IMR-90 (cell line): ENCODE data around the gene SVBP. TPM values are rescaled to one million over a fixed set of nuclear protein-coding genes. Genes with fewer than 3 reads are reported as not detected.

ENCODE experiments used
- ATAC-seq: fragments of 200-7000 bp; cut with Tn5 transposase; 2 replicates; pipeline ENCODE4 v1.9.1; 2020; ENCODE audit warnings: low read depth, mild to moderate bottlenecking, moderate library complexity
- BruUV-seq: library from RNA; stranded (reverse); fragments of 400-500 nt; replicated peaks from 2 replicates; lab custom pipeline; 2021; lab: Mats Ljungman, UMichigan
- CTCF ChIA-PET: fragments of 300-600 bp; formaldehyde crosslinking; extraction: SDS; loops from one replicate; lab custom pipeline; 2021; ENCODE audit warnings: antibody characterized with exemption; lab: Yijun Ruan, JAX
- POLR2A ChIA-PET: fragments of 300-600 bp; sonication (Branson Sonifier 250); formaldehyde crosslinking; loops from one replicate; lab custom pipeline; 2022; ENCODE audit warnings: antibody characterized with exemption; ENCODE audit not compliant: unreplicated experiment; lab: Charles Lee
- DNase-seq: peaks from one replicate; pipeline ENCODE4 v3.0.0; 2013
- H2AFZ ChIP-seq: replicated peaks from 2 replicates; pipeline ENCODE3; 2013; ENCODE audit warnings: low read length, mild to moderate bottlenecking; ENCODE audit not compliant: poor library complexity
- H2AK5ac ChIP-seq: 2 replicates; pipeline ENCODE4 v1.6.1; 2013; ENCODE audit warnings: low read depth, low read length, inconsistent platforms
- H2AK9ac ChIP-seq: replicated peaks from 2 replicates; pipeline ENCODE3; 2013; ENCODE audit warnings: mild to moderate bottlenecking, low read depth, low read length, moderate library complexity; ENCODE audit not compliant: poor library complexity
- H2BK120ac ChIP-seq: 2 replicates; pipeline ENCODE4 v1.6.1; 2013; ENCODE audit warnings: low read depth, low read length, inconsistent platforms
- H2BK15ac ChIP-seq: 3 replicates; pipeline ENCODE4 v1.6.1; 2013; ENCODE audit warnings: low read depth, low read length, inconsistent platforms
- H2BK20ac ChIP-seq: 2 replicates; pipeline ENCODE4 v1.6.1; 2013; ENCODE audit warnings: low read depth, mild to moderate bottlenecking, inconsistent platforms, low read length, moderate library complexity
- H2BK5ac ChIP-seq: 2 replicates; pipeline ENCODE4 v1.6.1; 2013; ENCODE audit warnings: mild to moderate bottlenecking, low read depth, low read length, inconsistent platforms; ENCODE audit not compliant: poor library complexity, severe bottlenecking
- H3K14ac ChIP-seq: replicated peaks from 2 replicates; pipeline ENCODE4 v1.6.1; 2013; ENCODE audit warnings: low read depth, low read length, inconsistent platforms
- H3K18ac ChIP-seq: 2 replicates; pipeline ENCODE4 v1.6.1; 2013; ENCODE audit warnings: low read depth, low read length, control low read depth
- H3K23ac ChIP-seq: 2 replicates; pipeline ENCODE4 v1.6.1; 2013; ENCODE audit warnings: low read depth, low read length, inconsistent platforms
- H3K27ac ChIP-seq: 2 replicates; pipeline ENCODE4 v1.5.1; 2013; ENCODE audit warnings: mild to moderate bottlenecking, control low read depth, low read length; ENCODE audit not compliant: insufficient read depth
- H3K27me3 ChIP-seq: 2 replicates; pipeline ENCODE4 v1.6.1; 2013; ENCODE audit warnings: low read length; ENCODE audit not compliant: control insufficient read depth, insufficient read depth
- H3K36me3 ChIP-seq: 2 replicates; pipeline ENCODE4 v1.6.1; 2013; ENCODE audit warnings: low read length, mixed read lengths; ENCODE audit not compliant: control insufficient read depth, insufficient read depth
- H3K4ac ChIP-seq: 2 replicates; pipeline ENCODE4 v1.6.1; 2013; ENCODE audit warnings: low read depth, low read length, inconsistent platforms
- H3K4me1 ChIP-seq: 2 replicates; pipeline ENCODE4 v1.6.1; 2013; ENCODE audit warnings: low read length, mixed read lengths; ENCODE audit not compliant: control insufficient read depth, insufficient read depth
- H3K4me2 ChIP-seq: 2 replicates; pipeline ENCODE4 v1.6.1; 2013; ENCODE audit warnings: low read depth, mild to moderate bottlenecking, control low read depth, low read length, moderate library complexity
- H3K4me3 ChIP-seq: 2 replicates; pipeline ENCODE4 v1.5.1; 2013; ENCODE audit warnings: low read depth, mild to moderate bottlenecking, control low read depth, low read length, moderate library complexity; ENCODE audit not compliant: insufficient read depth
- H3K56ac ChIP-seq: 2 replicates; pipeline ENCODE4 v1.6.1; 2013; ENCODE audit warnings: low read length, inconsistent platforms; ENCODE audit not compliant: insufficient read depth; ENCODE audit errors: extremely low read depth
- H3K79me1 ChIP-seq, 2 experiments: 2 replicates each; pipeline ENCODE4 v1.6.1; 2013; ENCODE audit warnings: low read length in 2 of 2, inconsistent platforms in 1 of 2, low read depth in 1 of 2
- H3K9ac ChIP-seq: 2 replicates; pipeline ENCODE4 v1.6.1; 2013; ENCODE audit warnings: low read depth, low read length, control low read depth
- H3K9me1 ChIP-seq: 2 replicates; pipeline ENCODE4 v1.6.1; 2013; ENCODE audit warnings: low read length, inconsistent platforms; ENCODE audit not compliant: insufficient read depth
- H3K9me3 ChIP-seq: 2 replicates; pipeline ENCODE4 v1.6.1; 2013; ENCODE audit warnings: low read length; ENCODE audit not compliant: control insufficient read depth, insufficient read depth
- H4K20me1 ChIP-seq: 2 replicates; pipeline ENCODE4 v1.6.1; 2013; ENCODE audit warnings: low read length, inconsistent platforms; ENCODE audit not compliant: insufficient read depth
- H4K5ac ChIP-seq: 2 replicates; pipeline ENCODE4 v1.6.1; 2013; ENCODE audit warnings: mild to moderate bottlenecking, low read depth, low read length, control low read depth
- H4K8ac ChIP-seq, 2 experiments: 2 replicates each; pipeline ENCODE4 v1.6.1; 2013; ENCODE audit warnings: low read depth in 2 of 2, low read length in 2 of 2, control low read depth in 1 of 2, inconsistent platforms in 1 of 2
- H4K91ac ChIP-seq: 2 replicates; pipeline ENCODE4 v1.6.1; 2013; ENCODE audit warnings: low read depth, low read length, inconsistent platforms; ENCODE audit not compliant: insufficient read depth
- NFE2L2 ChIP-seq: fragments of 150-350 bp; IDR thresholded peaks from 2 replicates; pipeline ENCODE4 v1.6.1; 2016; ENCODE audit warnings: low read depth, mild to moderate bottlenecking, low read length
- RCOR1 ChIP-seq: IDR thresholded peaks from 2 replicates; pipeline ENCODE4 v1.6.1; 2012; ENCODE audit warnings: mild to moderate bottlenecking, low read length, improper control_type of control experiment; ENCODE audit not compliant: insufficient replicate concordance
- WGBS, 2 experiments: methylation state at CpG; one replicate each; pipeline versions ENCODE4 v1.1.5 to v1.1.7; 2013; ENCODE audit warnings: missing lambda C conversion rate in 2 of 2; ENCODE audit not compliant: insufficient read length in 1 of 2; ENCODE audit errors: extremely low coverage in 2 of 2; 5-methylcytosine and 5-hydroxymethylcytosine counted together
- dilution Hi-C: fragments of 300-500 bp; cut with HindIII; formaldehyde crosslinking; loops from one replicate; pipeline ENCODE4 v1.14.3; 2018; ENCODE audit warnings: low sequenced_read_pairs; ENCODE audit not compliant: unreplicated experiment
- in situ Hi-C: fragments of 300-500 bp; cut with MboI; formaldehyde crosslinking; loops from 3 replicates; pipeline ENCODE4 v1.14.3; 2019; ENCODE audit warnings: low sequenced_read_pairs, inconsistent platforms, mixed read lengths
- intact Hi-C: fragments of 100-400 bp; cut with micrococcal nuclease; formaldehyde crosslinking; loops from 2 replicates; pipeline ENCODE4 v1.10.0; 2022
- polyA plus RNA-seq, 3 experiments: library from polyadenylated mRNA; depleted of rRNA; stranded (reverse); fragments of >200 nt; gene quantifications; 2 replicates each; pipeline ENCODE4 v1.2.3, GENCODE V29; 2012; ENCODE audit warnings: low replicate concordance in 1 of 3
- total RNA-seq: library from RNA; depleted of rRNA; stranded (reverse); fragments of >200 nt; gene quantifications from 2 replicates; pipeline ENCODE4 v1.2.3, GENCODE V29; 2012

SVBP gene
- total and polyA plus RNA-seq, 2 of the 4 experiments (the other 2 are of a cell fraction): 9.7 to 11.5 TPM

- Histone ChIP-seq H3K9ac (no peak overlapping the region), H2AFZ (peak overlapping the region; percentile 58), H3K14ac (no peak overlapping the region), H4K20me1 (no peaks in the 10 kb centered on the region), H3K4ac (no peak overlapping the region), H3K4me2 (no peak overlapping the region; the same call in 1 of the 2 replicates), H2BK15ac (no peak overlapping the region), H4K5ac (no peak overlapping the region), H2AK9ac (no peak overlapping the region), H3K18ac (no peak overlapping the region), H3K79me1 (peaks cover 12 to 30% of the 10 kb centered on the region in 2 experiments), H3K23ac (no peak overlapping the region), H2BK20ac (no peak overlapping the region), H4K8ac (peak overlapping the region; percentile 42 to 73; a peak in 2 of 4 replicates), H3K36me3 (peaks cover 13% of the 10 kb centered on the region), H3K9me1 (peaks cover 12% of the 10 kb centered on the region), H2AK5ac (no peak overlapping the region), H3K56ac (no peak overlapping the region), H3K4me3 (no peak overlapping the region), H3K27me3 (no peaks in the 10 kb centered on the region), H3K9me3 (no peaks in the 10 kb centered on the region), H3K27ac (peak overlapping the region; percentile 58; the same call in 1 of the 2 replicates), H3K4me1 (peaks cover 6% of the 10 kb centered on the region), H4K91ac (no peak overlapping the region; the same call in 1 of the 2 replicates), H2BK120ac (no peak overlapping the region), H2BK5ac (peak overlapping the region; percentile 53)
- WGBS, 2 experiments: 100% methylated on average over 2 of the region's 4 CpGs; no CpG with 5 or more reads in 1 of the 2 experiments
- no peak for ATAC-seq
- BruUV-seq: no TSS peak
- TF ChIP-seq RCOR1: no peak
- peak; percentile 58; the same call in 1 of the 2 replicates for TF ChIP-seq NFE2L2
- in situ Hi-C loops: no loop called here
- dilution Hi-C loops: no loop called here
- ChIA-PET CTCF (no interaction called here), POLR2A (no interaction called here)
- intact Hi-C loops: loop anchor here (10.0 kb wide), 1 partner anchor 160 kb away; the partner anchor contains the start of gene YBX1
- peak; percentile 52 for DNase-seq
These were observed 27.5 kb upstream of the SVBP start for GRCh38 chr1:42844592-42845140.
